Calu3 (cell line): ENCODE results near the gene NFATC1. TPM values are rescaled to one million over a fixed set of nuclear protein-coding genes. Genes with fewer than 3 reads are reported as not detected.

Experiments used
- BruUV-seq: library from RNA; stranded (reverse); fragments of 400-500 nt; replicated peaks from 2 replicates; lab custom pipeline; 2021; lab: Mats Ljungman, UMichigan
- CTCF ChIA-PET: fragments of 300-600 bp; sonication (Branson Sonifier 250); formaldehyde crosslinking; loops from one replicate; lab custom pipeline; 2022; ENCODE audit warnings: antibody characterized with exemption; lab: Charles Lee
- DNase-seq: peaks from one replicate; pipeline ENCODE4 v3.0.0; 2022
- H3K27ac Mint-ChIP-seq: one replicate; pipeline ENCODE4 v1.8.0; 2022; ENCODE audit warnings: mixed read lengths; ENCODE audit not compliant: unreplicated experiment
- H3K27me3 Mint-ChIP-seq: one replicate; pipeline ENCODE4 v1.8.0; 2022; ENCODE audit warnings: mixed read lengths; ENCODE audit not compliant: unreplicated experiment
- H3K36me3 Mint-ChIP-seq: one replicate; pipeline ENCODE4 v1.8.0; 2022; ENCODE audit warnings: mild to moderate bottlenecking, moderate library complexity, mixed read lengths; ENCODE audit not compliant: insufficient read depth, unreplicated experiment
- H3K4me1 Mint-ChIP-seq: one replicate; pipeline ENCODE4 v1.8.0; 2022; ENCODE audit warnings: mild to moderate bottlenecking, low read depth, mixed read lengths; ENCODE audit not compliant: unreplicated experiment
- H3K4me3 Mint-ChIP-seq: one replicate; pipeline ENCODE4 v1.8.0; 2022; ENCODE audit warnings: mild to moderate bottlenecking, low read depth, moderate library complexity, mixed read lengths; ENCODE audit not compliant: unreplicated experiment
- H3K9me3 Mint-ChIP-seq: one replicate; pipeline ENCODE4 v1.8.0; 2022; ENCODE audit warnings: low read depth, mixed read lengths; ENCODE audit not compliant: unreplicated experiment
- CTCF ChIP-seq: fragments of 200-600 bp; IDR thresholded peaks from one replicate; pipeline ENCODE4 v1.8.0; 2022; ENCODE audit warnings: antibody characterized with exemption; ENCODE audit not compliant: unreplicated experiment
- intact Hi-C: fragments of 100-400 bp; cut with micrococcal nuclease; formaldehyde crosslinking; loops from one replicate; pipeline ENCODE4 v1.10.0; 2022; ENCODE audit not compliant: unreplicated experiment
- total RNA-seq: library from RNA; stranded (reverse); gene quantifications from 2 replicates; pipeline ENCODE4 v1.2.3, GENCODE V29; 2022

The NFATC1 gene
- total RNA-seq, 1 experiment from 2014 or later = 5.9 TPM

GRCh38 chr18:79566771-79567431, 171.2 kb downstream of the NFATC1 start:
- Mint-ChIP-seq H3K4me1 (peaks cover 11% of the 10 kb centered on the region), H3K9me3 (no peaks in the 10 kb centered on the region), H3K27ac (no peak overlapping the region), H3K27me3 (peaks cover 36% of the 10 kb centered on the region), H3K36me3 (no peaks in the 10 kb centered on the region), H3K4me3 (no peak overlapping the region)
- intact Hi-C loops = no loop called here
- CTCF ChIA-PET = no interaction called here
- DNase-seq = no peak
- TF ChIP-seq CTCF = no peak
- BruUV-seq = no TSS peak

DNA sequence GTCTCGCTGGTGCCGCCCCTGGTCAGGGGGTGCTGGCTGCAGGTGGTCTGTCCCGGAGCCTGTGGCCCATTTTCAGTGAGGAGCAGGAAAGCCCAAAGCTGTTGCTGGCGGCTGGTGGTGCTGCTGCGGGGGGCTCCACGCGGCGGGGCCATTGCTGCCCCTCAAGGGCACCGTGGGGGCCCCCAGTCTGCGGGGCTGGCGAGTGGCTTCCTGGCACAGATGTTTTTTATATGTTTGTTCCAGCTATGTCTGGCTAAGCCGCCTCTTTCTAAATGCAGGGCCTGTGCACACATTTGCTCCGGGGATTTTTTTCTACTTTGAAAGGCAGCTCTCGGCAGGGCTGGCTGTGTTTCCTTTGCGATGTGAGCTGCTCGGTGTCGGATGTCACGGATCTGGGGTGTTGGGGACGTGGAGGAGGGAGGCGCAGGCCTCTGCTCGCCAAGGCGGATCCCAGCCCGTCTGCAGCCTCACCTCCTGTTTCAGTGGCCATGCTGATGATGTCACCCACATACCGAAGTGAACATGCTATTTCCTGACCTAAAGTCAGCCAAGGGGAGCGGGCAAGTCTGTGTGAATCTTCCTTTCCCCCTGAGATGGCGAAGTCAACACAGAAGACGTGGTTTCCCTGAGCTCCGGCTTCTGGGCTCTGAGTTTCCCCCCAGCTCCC, 171.9 kb downstream of the NFATC1 start:
- CTCF ChIA-PET = no interaction called here
- Mint-ChIP-seq H3K27ac (no peak overlapping the region), H3K4me1 (peaks cover 11% of the 10 kb centered on the region), H3K36me3 (no peaks in the 10 kb centered on the region), H3K27me3 (peaks cover 36% of the 10 kb centered on the region), H3K4me3 (no peak overlapping the region), H3K9me3 (peaks cover 2% of the 10 kb centered on the region)
- TF ChIP-seq CTCF = no peak
- DNase-seq = no peak
- intact Hi-C loops = no loop called here
- BruUV-seq = no TSS peak

- H3K4me3 Mint-ChIP-seq = no peak overlapping the region
- peaks cover 36% of the 10 kb centered on the region for H3K27me3 Mint-ChIP-seq
- no TSS peak for BruUV-seq
- no peak overlapping the region for H3K27ac Mint-ChIP-seq
- no peaks in the 10 kb centered on the region for H3K36me3 Mint-ChIP-seq
- no peak for TF ChIP-seq CTCF
- intact Hi-C loops = no loop called here
- no peak for DNase-seq
- CTCF ChIA-PET = no interaction called here
- peaks cover 2% of the 10 kb centered on the region for H3K9me3 Mint-ChIP-seq
- peaks cover 11% of the 10 kb centered on the region for H3K4me1 Mint-ChIP-seq
Observed at GRCh38 chr18:79568543-79569205, 172.9 kb downstream of the NFATC1 start.

DNA sequence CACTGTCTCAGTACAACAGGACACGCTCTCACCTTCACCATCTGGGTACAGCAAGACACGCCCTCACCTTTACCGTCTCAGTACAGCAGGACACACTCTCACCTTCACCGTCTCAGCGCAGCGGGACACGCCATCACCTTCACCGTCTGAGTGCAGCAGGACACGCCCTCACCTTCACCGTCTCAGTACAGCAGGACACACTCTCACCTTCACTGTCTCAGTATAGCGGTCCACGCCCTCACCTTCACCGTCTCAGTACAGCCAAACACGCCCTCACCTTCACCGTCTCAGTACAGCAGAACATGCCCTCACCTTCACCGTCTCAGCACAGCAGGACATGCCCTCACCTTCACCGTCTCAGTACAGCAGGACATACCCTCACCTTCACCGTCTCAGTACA, 174.0 kb downstream of the NFATC1 start:
- CTCF ChIA-PET = no interaction called here
- Mint-ChIP-seq H3K4me3 (no peak overlapping the region), H3K9me3 (peaks cover 2% of the 10 kb centered on the region), H3K27ac (no peak overlapping the region), H3K27me3 (peaks cover 36% of the 10 kb centered on the region), H3K4me1 (peaks cover 11% of the 10 kb centered on the region), H3K36me3 (no peaks in the 10 kb centered on the region)
- no peak for TF ChIP-seq CTCF
- no TSS peak for BruUV-seq
- intact Hi-C loops = no loop called here
- no peak for DNase-seq
